DOHH2 (cell line): ENCODE data around the gene SRC.

Experiments
- EZH2phosphoT487 ChIP-seq: fragments of 200-600 bp; sonication (generic); IDR thresholded peaks from 2 replicates; pipeline ENCODE4 v1.6.1; 2017; ENCODE audit warnings: borderline replicate concordance, mild to moderate bottlenecking, antibody characterized with exemption, low read length, moderate library complexity, mixed read lengths
- TF ChIP-seq, protein P1 (sequence below): fragments of 200-600 bp; sonication (generic); IDR thresholded peaks from one replicate; pipeline ENCODE4 v1.5.1; 2014; ENCODE audit warnings: antibody characterized with exemption, mild to moderate bottlenecking, low read depth, low read length; ENCODE audit not compliant: poor library complexity, severe bottlenecking

DNA sequence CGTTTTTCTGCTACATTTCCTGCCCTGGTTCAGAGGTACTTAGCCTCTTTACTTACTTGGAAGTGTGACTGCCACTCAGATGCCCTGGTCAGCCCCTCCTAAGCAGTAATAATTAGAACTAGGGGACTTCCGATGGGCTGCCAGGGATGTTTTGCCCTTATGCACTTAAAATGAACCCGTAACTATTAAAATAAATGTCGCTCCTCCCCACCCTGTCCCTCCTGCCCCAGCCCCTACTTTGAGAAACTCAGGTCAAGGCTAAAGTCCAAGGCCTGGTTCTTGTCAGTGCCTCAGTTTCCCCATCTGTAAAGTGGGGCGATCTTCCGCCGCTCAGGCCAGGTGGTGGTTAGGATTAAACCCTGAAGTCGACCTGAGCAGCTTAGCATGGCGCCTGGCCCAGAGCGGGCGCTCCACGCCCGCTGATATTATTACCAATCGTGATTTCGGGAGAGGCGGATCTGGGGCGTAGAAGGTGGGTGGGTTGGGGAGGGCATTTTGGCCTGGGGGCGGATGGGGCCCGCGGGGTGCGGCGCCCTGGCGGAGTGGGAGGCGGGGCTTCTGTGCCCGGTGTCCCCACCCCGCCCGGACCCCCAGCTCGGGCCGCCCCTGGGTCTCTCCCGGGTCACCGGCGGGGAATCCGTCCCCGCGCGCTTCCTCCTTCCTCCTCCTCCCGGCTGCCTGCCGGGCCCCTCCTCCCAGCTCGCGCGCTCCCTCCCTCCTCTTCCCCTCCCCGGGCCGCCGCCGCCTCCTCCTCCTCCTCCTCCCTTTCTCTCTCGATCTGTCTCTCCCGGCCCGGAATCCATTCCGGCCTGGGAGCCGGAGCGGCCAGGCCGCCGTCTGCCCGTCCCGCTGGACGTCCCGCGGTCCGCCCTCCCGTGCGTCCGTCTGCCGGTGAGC, at the start of gene SRC:
- TF ChIP-seq, protein P1, sequence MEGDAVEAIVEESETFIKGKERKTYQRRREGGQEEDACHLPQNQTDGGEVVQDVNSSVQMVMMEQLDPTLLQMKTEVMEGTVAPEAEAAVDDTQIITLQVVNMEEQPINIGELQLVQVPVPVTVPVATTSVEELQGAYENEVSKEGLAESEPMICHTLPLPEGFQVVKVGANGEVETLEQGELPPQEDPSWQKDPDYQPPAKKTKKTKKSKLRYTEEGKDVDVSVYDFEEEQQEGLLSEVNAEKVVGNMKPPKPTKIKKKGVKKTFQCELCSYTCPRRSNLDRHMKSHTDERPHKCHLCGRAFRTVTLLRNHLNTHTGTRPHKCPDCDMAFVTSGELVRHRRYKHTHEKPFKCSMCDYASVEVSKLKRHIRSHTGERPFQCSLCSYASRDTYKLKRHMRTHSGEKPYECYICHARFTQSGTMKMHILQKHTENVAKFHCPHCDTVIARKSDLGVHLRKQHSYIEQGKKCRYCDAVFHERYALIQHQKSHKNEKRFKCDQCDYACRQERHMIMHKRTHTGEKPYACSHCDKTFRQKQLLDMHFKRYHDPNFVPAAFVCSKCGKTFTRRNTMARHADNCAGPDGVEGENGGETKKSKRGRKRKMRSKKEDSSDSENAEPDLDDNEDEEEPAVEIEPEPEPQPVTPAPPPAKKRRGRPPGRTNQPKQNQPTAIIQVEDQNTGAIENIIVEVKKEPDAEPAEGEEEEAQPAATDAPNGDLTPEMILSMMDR, result no peak
- no peak; the same call in 1 of the 2 replicates for TF ChIP-seq EZH2phosphoT487
